Stimulated activated CD8-positive, alpha-beta memory T cell treated with anti-CD3 and anti-CD28 coated beads, Interleukin-12 subunit alpha, Interleukin-12 subunit beta, amount 100 ng/mL, for 24 hours (primary cell): Measurements from ENCODE around the gene EEFSEC.

Experiments used
- DNase-seq: peaks from one replicate; pipeline ENCODE4 v3.0.0-alpha.2; 2020; ENCODE audit errors: extremely low read depth

EEFSEC gene

GRCh38 chr3:128426128-128426921 lies 273.0 kb downstream of the EEFSEC start:
- no peak for DNase-seq

- no peak for DNase-seq
Observed at GRCh38 chr3:128427175-128427857, 274.0 kb downstream of the EEFSEC start.

- DNase-seq, result no peak
Observed at GRCh38 chr3:128427872-128428822, 274.9 kb downstream of the EEFSEC start.

GRCh38 chr3:128429275-128429674 lies 276.0 kb downstream of the EEFSEC start:
- no peak for DNase-seq

GRCh38 chr3:128429751-128430150 lies 276.5 kb downstream of the EEFSEC start:
- no peak for DNase-seq

- DNase-seq, result no peak
Observed at GRCh38 chr3:128430301-128430700, 277.0 kb downstream of the EEFSEC start.

GRCh38 chr3:128430731-128431130 lies 277.4 kb downstream of the EEFSEC start:
- DNase-seq, result no peak

- DNase-seq, result no peak
Observed at GRCh38 chr3:128431803-128432300, 278.6 kb downstream of the EEFSEC start.

- no peak for DNase-seq
Observed at GRCh38 chr3:128432301-128432970, 279.2 kb downstream of the EEFSEC start.

GRCh38 chr3:128432971-128433836 lies 279.9 kb downstream of the EEFSEC start:
- DNase-seq, result no peak

- DNase-seq, result no peak
Observed at GRCh38 chr3:128433837-128434165, 280.5 kb downstream of the EEFSEC start.

GRCh38 chr3:128434524-128434923 lies 281.2 kb downstream of the EEFSEC start:
- no peak for DNase-seq

- DNase-seq, result no peak
Observed at GRCh38 chr3:128435058-128435457, 281.8 kb downstream of the EEFSEC start.

- no peak for DNase-seq
Observed at GRCh38 chr3:128435561-128435960, 282.3 kb downstream of the EEFSEC start.

- no peak for DNase-seq
Observed at GRCh38 chr3:128436214-128436613, 282.9 kb downstream of the EEFSEC start.

- DNase-seq, result no peak
Observed at GRCh38 chr3:128438488-128439072, 285.3 kb downstream of the EEFSEC start.

- DNase-seq, result no peak
Observed at GRCh38 chr3:128439226-128439625, 285.9 kb downstream of the EEFSEC start.

- no peak for DNase-seq
Observed at GRCh38 chr3:128442070-128442469, 288.8 kb downstream of the EEFSEC start.

- no peak for DNase-seq
Observed at GRCh38 chr3:128442949-128443348, 289.7 kb downstream of the EEFSEC start.

- no peak for DNase-seq
Observed at GRCh38 chr3:128443771-128444170, 290.5 kb downstream of the EEFSEC start.
